Neuron (in vitro differentiated cells): ENCODE results near the gene FRMD1.

ENCODE experiments used
- H2AFZ ChIP-seq: one replicate; pipeline ENCODE4 v1.6.1; 2013; ENCODE audit warnings: low read depth, mild to moderate bottlenecking, inconsistent platforms, low read length, moderate library complexity
- H3K27me3 ChIP-seq: one replicate; pipeline ENCODE4 v1.6.1; 2013; ENCODE audit warnings: low read length; ENCODE audit not compliant: insufficient read depth
- H3K36me3 ChIP-seq: one replicate; pipeline ENCODE4 v1.6.1; 2013; ENCODE audit warnings: low read length; ENCODE audit not compliant: insufficient read depth
- H3K4me1 ChIP-seq: one replicate; pipeline ENCODE4 v1.6.1; 2013; ENCODE audit warnings: low read length; ENCODE audit not compliant: insufficient read depth
- H3K4me3 ChIP-seq: 2 replicates; pipeline ENCODE4 v1.5.1; 2013; ENCODE audit warnings: mild to moderate bottlenecking, low read length, moderate library complexity
- H3K9me3 ChIP-seq: one replicate; pipeline ENCODE4 v1.6.1; 2013; ENCODE audit warnings: low read length

The FRMD1 gene

GRCh38 chr6:168060521-168060931 is 18.5 kb downstream of the FRMD1 start:
- H3K4me1 ChIP-seq, result no peaks in the 10 kb centered on the region
- H3K36me3 ChIP-seq, result no peaks in the 10 kb centered on the region

GRCh38 chr6:168058691-168059551 is 20.1 kb downstream of the FRMD1 start:
- H3K9me3 ChIP-seq, result peaks cover 3% of the 10 kb centered on the region
- H2AFZ ChIP-seq, result no peak overlapping the region
- H3K27me3 ChIP-seq, result no peaks in the 10 kb centered on the region
- H3K4me1 ChIP-seq, result no peaks in the 10 kb centered on the region
- no peak overlapping the region for H3K4me3 ChIP-seq
- H3K36me3 ChIP-seq, result no peaks in the 10 kb centered on the region

More at GRCh38 chr6:168060521-168060931, 18.5 kb downstream of the FRMD1 start:
- H3K4me3 ChIP-seq, result no peak overlapping the region
- H3K27me3 ChIP-seq, result no peaks in the 10 kb centered on the region
- H2AFZ ChIP-seq, result no peak overlapping the region
- H3K9me3 ChIP-seq, result peaks cover 3% of the 10 kb centered on the region

- H2AFZ ChIP-seq, result no peak overlapping the region
- no peaks in the 10 kb centered on the region for H3K27me3 ChIP-seq
- no peak overlapping the region for H3K4me3 ChIP-seq
- H3K4me1 ChIP-seq, result no peaks in the 10 kb centered on the region
- H3K36me3 ChIP-seq, result no peaks in the 10 kb centered on the region
- no peaks in the 10 kb centered on the region for H3K9me3 ChIP-seq
Observed at GRCh38 chr6:168057836-168058235, 21.2 kb downstream of the FRMD1 start.

- Histone ChIP-seq H3K36me3 (no peaks in the 10 kb centered on the region), H3K4me1 (no peaks in the 10 kb centered on the region), H3K4me3 (no peak overlapping the region), H3K27me3 (no peaks in the 10 kb centered on the region), H2AFZ (no peak overlapping the region), H3K9me3 (no peaks in the 10 kb centered on the region)
Observed at GRCh38 chr6:168056892-168057527, 22.0 kb downstream of the FRMD1 start.

GRCh38 chr6:168055696-168056489 is 23.1 kb downstream of the FRMD1 start:
- H3K36me3 ChIP-seq, result no peaks in the 10 kb centered on the region
- no peak overlapping the region for H3K4me3 ChIP-seq
- no peaks in the 10 kb centered on the region for H3K4me1 ChIP-seq
- H2AFZ ChIP-seq, result no peak overlapping the region
- no peaks in the 10 kb centered on the region for H3K9me3 ChIP-seq
- H3K27me3 ChIP-seq, result no peaks in the 10 kb centered on the region

- no peaks in the 10 kb centered on the region for H3K36me3 ChIP-seq
- no peak overlapping the region for H2AFZ ChIP-seq
- H3K4me1 ChIP-seq, result no peaks in the 10 kb centered on the region
- H3K4me3 ChIP-seq, result no peak overlapping the region
- H3K27me3 ChIP-seq, result no peaks in the 10 kb centered on the region
- H3K9me3 ChIP-seq, result no peaks in the 10 kb centered on the region
Observed at GRCh38 chr6:168054765-168055560, 24.0 kb downstream of the FRMD1 start.

GRCh38 chr6:168053957-168054471 is 25.0 kb downstream of the FRMD1 start:
- Histone ChIP-seq H2AFZ (no peak overlapping the region), H3K4me1 (no peaks in the 10 kb centered on the region), H3K27me3 (no peaks in the 10 kb centered on the region), H3K36me3 (no peaks in the 10 kb centered on the region), H3K4me3 (no peak overlapping the region), H3K9me3 (no peaks in the 10 kb centered on the region)

GRCh38 chr6:168053086-168053956 is 25.7 kb downstream of the FRMD1 start:
- Histone ChIP-seq H3K27me3 (no peaks in the 10 kb centered on the region), H3K4me1 (no peaks in the 10 kb centered on the region), H2AFZ (no peak overlapping the region), H3K36me3 (no peaks in the 10 kb centered on the region), H3K4me3 (no peak overlapping the region), H3K9me3 (no peaks in the 10 kb centered on the region)

GRCh38 chr6:168052291-168052891 is 26.6 kb downstream of the FRMD1 start:
- H2AFZ ChIP-seq, result no peak overlapping the region
- H3K9me3 ChIP-seq, result no peaks in the 10 kb centered on the region
- no peaks in the 10 kb centered on the region for H3K36me3 ChIP-seq
- no peak overlapping the region for H3K4me3 ChIP-seq
- H3K4me1 ChIP-seq, result no peaks in the 10 kb centered on the region
- no peaks in the 10 kb centered on the region for H3K27me3 ChIP-seq

- no peaks in the 10 kb centered on the region for H3K9me3 ChIP-seq
- H2AFZ ChIP-seq, result no peak overlapping the region
- H3K4me3 ChIP-seq, result no peak overlapping the region
- no peaks in the 10 kb centered on the region for H3K36me3 ChIP-seq
- no peaks in the 10 kb centered on the region for H3K27me3 ChIP-seq
- no peaks in the 10 kb centered on the region for H3K4me1 ChIP-seq
Observed at GRCh38 chr6:168051648-168052047, 27.4 kb downstream of the FRMD1 start.

GRCh38 chr6:168050881-168051586 is 28.0 kb downstream of the FRMD1 start:
- H3K36me3 ChIP-seq, result no peaks in the 10 kb centered on the region
- H3K4me1 ChIP-seq, result no peaks in the 10 kb centered on the region
- H2AFZ ChIP-seq, result no peak overlapping the region
- H3K4me3 ChIP-seq, result no peak overlapping the region
- no peaks in the 10 kb centered on the region for H3K27me3 ChIP-seq
- no peaks in the 10 kb centered on the region for H3K9me3 ChIP-seq
